ENCODE data around the gene COX5A.

DNA sequence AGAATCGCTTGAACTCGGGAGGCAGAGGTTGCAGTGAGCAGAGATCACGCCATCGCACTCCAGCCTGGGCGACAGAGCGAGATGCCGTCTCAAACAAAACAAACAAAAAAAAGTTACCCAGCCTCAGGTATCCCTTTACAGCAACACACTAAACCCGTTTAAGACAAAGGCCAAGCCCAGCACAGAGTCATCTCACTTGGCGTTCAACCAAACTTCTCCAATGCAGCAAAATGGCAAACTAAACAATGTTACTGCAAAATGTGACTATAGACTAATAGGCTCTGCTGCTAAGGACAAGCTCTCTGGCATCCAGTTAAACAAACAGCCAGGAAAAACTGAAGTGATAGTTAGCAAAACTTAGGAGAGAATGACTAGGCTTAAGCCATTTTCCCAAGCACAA is 24.8 kb downstream of the COX5A start:
- TF ChIP-seq RAD21 (conservative IDR thresholded peaks at IDR 0.05) (no peak), MXI1 (conservative IDR thresholded peaks at IDR 0.05; ENCODE audit: poor library complexity, severe bottlenecking) (no peak), SMC3 (conservative IDR thresholded peaks at IDR 0.05; ENCODE audit: poor library complexity) (no peak), POLR2AphosphoS5 (IDR thresholded peaks at IDR 0.05) (no peak), EZH2 (IDR thresholded peaks at IDR 0.05; ENCODE audit: borderline replicate concordance, insufficient read depth, low read length, poor library complexity, severe bottlenecking) (no peak), CTCF (IDR thresholded peaks at IDR 0.05; ENCODE audit: poor library complexity, severe bottlenecking) (no peak), TAF1 (IDR thresholded peaks at IDR 0.05; ENCODE audit: low read depth) (no peak), EP300 (conservative IDR thresholded peaks at IDR 0.05; ENCODE audit: poor library complexity, severe bottlenecking) (no peak)
- TF ChIP-seq, protein P1, sequence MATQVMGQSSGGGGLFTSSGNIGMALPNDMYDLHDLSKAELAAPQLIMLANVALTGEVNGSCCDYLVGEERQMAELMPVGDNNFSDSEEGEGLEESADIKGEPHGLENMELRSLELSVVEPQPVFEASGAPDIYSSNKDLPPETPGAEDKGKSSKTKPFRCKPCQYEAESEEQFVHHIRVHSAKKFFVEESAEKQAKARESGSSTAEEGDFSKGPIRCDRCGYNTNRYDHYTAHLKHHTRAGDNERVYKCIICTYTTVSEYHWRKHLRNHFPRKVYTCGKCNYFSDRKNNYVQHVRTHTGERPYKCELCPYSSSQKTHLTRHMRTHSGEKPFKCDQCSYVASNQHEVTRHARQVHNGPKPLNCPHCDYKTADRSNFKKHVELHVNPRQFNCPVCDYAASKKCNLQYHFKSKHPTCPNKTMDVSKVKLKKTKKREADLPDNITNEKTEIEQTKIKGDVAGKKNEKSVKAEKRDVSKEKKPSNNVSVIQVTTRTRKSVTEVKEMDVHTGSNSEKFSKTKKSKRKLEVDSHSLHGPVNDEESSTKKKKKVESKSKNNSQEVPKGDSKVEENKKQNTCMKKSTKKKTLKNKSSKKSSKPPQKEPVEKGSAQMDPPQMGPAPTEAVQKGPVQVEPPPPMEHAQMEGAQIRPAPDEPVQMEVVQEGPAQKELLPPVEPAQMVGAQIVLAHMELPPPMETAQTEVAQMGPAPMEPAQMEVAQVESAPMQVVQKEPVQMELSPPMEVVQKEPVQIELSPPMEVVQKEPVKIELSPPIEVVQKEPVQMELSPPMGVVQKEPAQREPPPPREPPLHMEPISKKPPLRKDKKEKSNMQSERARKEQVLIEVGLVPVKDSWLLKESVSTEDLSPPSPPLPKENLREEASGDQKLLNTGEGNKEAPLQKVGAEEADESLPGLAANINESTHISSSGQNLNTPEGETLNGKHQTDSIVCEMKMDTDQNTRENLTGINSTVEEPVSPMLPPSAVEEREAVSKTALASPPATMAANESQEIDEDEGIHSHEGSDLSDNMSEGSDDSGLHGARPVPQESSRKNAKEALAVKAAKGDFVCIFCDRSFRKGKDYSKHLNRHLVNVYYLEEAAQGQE (IDR thresholded peaks at IDR 0.05; ENCODE audit: borderline replicate concordance) = no peak

All from neural cell (in vitro differentiated cells).